Activated CD4-positive, CD25-positive, alpha-beta regulatory T cell treated with anti-CD3 and anti-CD28 coated beads, Interleukin-2, amount 50 U/mL, for 16 hours (primary cell): Measurements from ENCODE around the gene TNPO2.
"Not testable (repeated sequence)": the region's sequence is repeated elsewhere in the genome, so short reads cannot be mapped to it uniquely, and the experiment has no call there.

Source experiments
- DNase-seq: peaks from one replicate; pipeline ENCODE4 v3.0.0-alpha.2; 2020; ENCODE audit warnings: low read depth, low spot score

TNPO2 gene

GRCh38 chr19:12705654-12706331, 17.9 kb downstream of the TNPO2 start:
- DNase-seq = no peak

GRCh38 chr19:12705169-12705568, 18.6 kb downstream of the TNPO2 start:
- no peak for DNase-seq

GRCh38 chr19:12703046-12703445, 20.7 kb downstream of the TNPO2 start:
- DNase-seq = no peak

GRCh38 chr19:12701596-12702282, 22.0 kb downstream of the TNPO2 start:
- DNase-seq = no peak

GRCh38 chr19:12698138-12698537, 25.6 kb downstream of the TNPO2 start:
- no peak for DNase-seq

- not testable (repeated sequence) for DNase-seq
Observed at GRCh38 chr19:12697425-12697824, 26.3 kb downstream of the TNPO2 start.

GRCh38 chr19:12696366-12697335, 27.1 kb downstream of the TNPO2 start, which contains the start of gene FBXW9:
Gene FBXW9, minus strand, starts transcription at chr19:12696631. Its CDS starts 50 bp downstream, at chr19:12696581.
- DNase-seq = peak; percentile 97

GRCh38 chr19:12695997-12696365, 27.8 kb downstream of the TNPO2 start:
- no peak for DNase-seq

GRCh38 chr19:12695514-12695913, 28.2 kb downstream of the TNPO2 start:
- DNase-seq = no peak

GRCh38 chr19:12695096-12695495, 28.6 kb downstream of the TNPO2 start:
- no peak for DNase-seq

- no peak for DNase-seq
Observed at GRCh38 chr19:12694641-12695040, 29.1 kb downstream of the TNPO2 start.

- DNase-seq = no peak
Observed at GRCh38 chr19:12692960-12693359, 30.8 kb downstream of the TNPO2 start.

GRCh38 chr19:12689581-12690216, 34.0 kb downstream of the TNPO2 start:
- DNase-seq = no peak

GRCh38 chr19:12689012-12689411, 34.7 kb downstream of the TNPO2 start:
- no peak for DNase-seq

- DNase-seq = no peak
Observed at GRCh38 chr19:12687496-12688196, 36.1 kb downstream of the TNPO2 start, which contains the start of gene GNG14. Gene GNG14, plus strand, starts transcription at chr19:12687998. Its CDS starts 51 bp downstream, at chr19:12688049.

GRCh38 chr19:12685831-12686230, 37.9 kb downstream of the TNPO2 start:
- DNase-seq = no peak

GRCh38 chr19:12681074-12681987, 42.4 kb downstream of the TNPO2 start, which contains the start of gene DHPS:
Gene DHPS, minus strand, starts transcription at chr19:12681880. Its CDS starts 114 bp downstream, at chr19:12681766.
- DNase-seq = peak; percentile 86

- no peak for DNase-seq
Observed at GRCh38 chr19:12680034-12680433, 43.7 kb downstream of the TNPO2 start.

GRCh38 chr19:12678039-12678438, 45.7 kb downstream of the TNPO2 start:
- DNase-seq = not testable (repeated sequence)

- no peak for DNase-seq
Observed at GRCh38 chr19:12676928-12677327, 46.8 kb downstream of the TNPO2 start.
